Cardiac ventricle fibroblast (primary cell): ENCODE data around the gene EIF3J. TPM values are rescaled to one million over a fixed set of nuclear protein-coding genes. Genes with fewer than 3 reads are reported as not detected.

Experiments
- total RNA-seq: library from RNA; depleted of rRNA; stranded (reverse); fragments of >200 nt; gene quantifications from 2 replicates; pipeline ENCODE4 v1.2.3, GENCODE V29; 2015

EIF3J gene
- total RNA-seq = 33.9 and 36.4 TPM in 2 replicates

GRCh38 chr15:44536962-44537734, at the start of gene EIF3J:
Gene EIF3J (plus strand): TSS chr15:44537147. CDS start chr15:44537195, 48 bp downstream.

Other genes with a start within 250 kb of the EIF3J start
- 53.5 and 61.8 TPM in 2 replicates for gene GOLM2, start 248.4 kb upstream of the EIF3J start, total RNA-seq
- 16.9 and 20.9 TPM in 2 replicates for gene CTDSPL2, start 109.5 kb upstream of the EIF3J start, total RNA-seq
- gene SPG11, start 126.5 kb downstream of the EIF3J start, total RNA-seq = 25.9 and 28.2 TPM in 2 replicates
- 0.10 and 0.12 TPM in 2 replicates for gene PATL2, start 174.2 kb downstream of the EIF3J start, total RNA-seq
- gene B2M, start 174.4 kb downstream of the EIF3J start, total RNA-seq = 3,479 and 3,733 TPM in 2 replicates
- 7.9 and 10.1 TPM in 2 replicates for gene TRIM69, start 199.4 kb downstream of the EIF3J start, total RNA-seq